ENCODE measurements around the gene TPH2. TPM values are rescaled to one million over a fixed set of nuclear protein-coding genes. Genes with fewer than 3 reads are reported as not detected.

The TPH2 gene
- total RNA-seq, 4 donors from 2014 or later = not detected

DNA sequence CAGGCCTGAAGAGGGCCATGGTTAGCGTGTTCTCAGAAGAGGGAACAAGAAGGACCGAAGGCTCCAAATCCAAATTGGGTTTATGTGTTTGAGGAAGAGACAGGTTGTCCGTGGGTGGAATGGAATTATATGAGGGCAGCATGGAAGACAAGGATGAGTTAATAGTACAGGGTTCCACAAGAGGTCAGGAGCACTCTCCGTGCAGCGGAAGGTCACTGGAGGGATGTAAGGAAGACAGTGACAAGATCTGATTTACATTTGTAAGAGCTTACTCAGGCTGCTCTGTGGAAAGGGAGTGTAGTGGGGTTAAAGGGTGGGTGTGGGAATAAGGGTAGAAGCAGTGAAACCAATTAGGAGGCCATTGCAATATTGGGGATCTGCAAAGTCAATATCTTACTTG is 97.0 kb downstream of the TPH2 start:
- H3K27ac ChIP-seq = no peak overlapping the region
- H3K27me3 ChIP-seq = no peaks in the 10 kb centered on the region
- no peaks in the 10 kb centered on the region for H3K4me1 ChIP-seq
- H3K36me3 ChIP-seq = no peaks in the 10 kb centered on the region
- no peaks in the 10 kb centered on the region for H3K9me3 ChIP-seq
- DNase-seq (ENCODE audit: low spot score in 2 of 2) = no peak
- 69 to 70% methylated on average over 5 of the region's 5 CpGs for WGBS, 2 donors
- TF ChIP-seq EP300 (IDR thresholded peaks at IDR 0.05) (no peak), POLR2A (IDR thresholded peaks at IDR 0.05) (no peak)
- TF ChIP-seq, protein P1, sequence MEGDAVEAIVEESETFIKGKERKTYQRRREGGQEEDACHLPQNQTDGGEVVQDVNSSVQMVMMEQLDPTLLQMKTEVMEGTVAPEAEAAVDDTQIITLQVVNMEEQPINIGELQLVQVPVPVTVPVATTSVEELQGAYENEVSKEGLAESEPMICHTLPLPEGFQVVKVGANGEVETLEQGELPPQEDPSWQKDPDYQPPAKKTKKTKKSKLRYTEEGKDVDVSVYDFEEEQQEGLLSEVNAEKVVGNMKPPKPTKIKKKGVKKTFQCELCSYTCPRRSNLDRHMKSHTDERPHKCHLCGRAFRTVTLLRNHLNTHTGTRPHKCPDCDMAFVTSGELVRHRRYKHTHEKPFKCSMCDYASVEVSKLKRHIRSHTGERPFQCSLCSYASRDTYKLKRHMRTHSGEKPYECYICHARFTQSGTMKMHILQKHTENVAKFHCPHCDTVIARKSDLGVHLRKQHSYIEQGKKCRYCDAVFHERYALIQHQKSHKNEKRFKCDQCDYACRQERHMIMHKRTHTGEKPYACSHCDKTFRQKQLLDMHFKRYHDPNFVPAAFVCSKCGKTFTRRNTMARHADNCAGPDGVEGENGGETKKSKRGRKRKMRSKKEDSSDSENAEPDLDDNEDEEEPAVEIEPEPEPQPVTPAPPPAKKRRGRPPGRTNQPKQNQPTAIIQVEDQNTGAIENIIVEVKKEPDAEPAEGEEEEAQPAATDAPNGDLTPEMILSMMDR (IDR thresholded peaks at IDR 0.05) = no peak
- no peak overlapping the region for H3K4me3 ChIP-seq

DNA sequence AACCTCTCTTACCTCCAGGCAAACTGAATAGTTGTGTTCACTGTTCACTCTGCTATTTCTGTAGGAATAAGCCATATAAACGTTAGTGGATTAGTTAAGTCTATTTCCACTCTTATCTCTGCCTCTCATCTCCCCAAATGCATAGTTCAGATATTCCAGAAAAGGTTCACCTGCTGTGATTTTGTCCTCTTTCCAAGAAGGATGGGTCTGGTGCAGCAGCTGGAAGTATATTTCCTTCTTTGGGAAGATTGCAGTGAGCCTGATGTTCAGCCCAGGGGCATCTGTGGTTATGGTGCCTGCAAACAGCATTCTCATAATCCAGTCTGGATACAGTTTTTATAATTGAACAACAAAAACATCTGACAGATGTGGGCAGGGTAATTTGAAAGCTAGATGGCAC is 97.7 kb downstream of the TPH2 start:
- TF ChIP-seq POLR2A (IDR thresholded peaks at IDR 0.05) = no peak
- TF ChIP-seq, protein P1 (IDR thresholded peaks at IDR 0.05) = no peak
- no peak for TF ChIP-seq EP300 (IDR thresholded peaks at IDR 0.05)
- Histone ChIP-seq H3K4me1 (no peaks in the 10 kb centered on the region), H3K36me3 (no peaks in the 10 kb centered on the region), H3K27me3 (no peaks in the 10 kb centered on the region), H3K27ac (no peak overlapping the region), H3K9me3 (no peaks in the 10 kb centered on the region), H3K4me3 (no peak overlapping the region)
- DNase-seq (ENCODE audit: low spot score in 2 of 2) = no peak
- WGBS, 2 donors = 35 to 49% methylated on average over 1 of the region's 1 CpG

DNA sequence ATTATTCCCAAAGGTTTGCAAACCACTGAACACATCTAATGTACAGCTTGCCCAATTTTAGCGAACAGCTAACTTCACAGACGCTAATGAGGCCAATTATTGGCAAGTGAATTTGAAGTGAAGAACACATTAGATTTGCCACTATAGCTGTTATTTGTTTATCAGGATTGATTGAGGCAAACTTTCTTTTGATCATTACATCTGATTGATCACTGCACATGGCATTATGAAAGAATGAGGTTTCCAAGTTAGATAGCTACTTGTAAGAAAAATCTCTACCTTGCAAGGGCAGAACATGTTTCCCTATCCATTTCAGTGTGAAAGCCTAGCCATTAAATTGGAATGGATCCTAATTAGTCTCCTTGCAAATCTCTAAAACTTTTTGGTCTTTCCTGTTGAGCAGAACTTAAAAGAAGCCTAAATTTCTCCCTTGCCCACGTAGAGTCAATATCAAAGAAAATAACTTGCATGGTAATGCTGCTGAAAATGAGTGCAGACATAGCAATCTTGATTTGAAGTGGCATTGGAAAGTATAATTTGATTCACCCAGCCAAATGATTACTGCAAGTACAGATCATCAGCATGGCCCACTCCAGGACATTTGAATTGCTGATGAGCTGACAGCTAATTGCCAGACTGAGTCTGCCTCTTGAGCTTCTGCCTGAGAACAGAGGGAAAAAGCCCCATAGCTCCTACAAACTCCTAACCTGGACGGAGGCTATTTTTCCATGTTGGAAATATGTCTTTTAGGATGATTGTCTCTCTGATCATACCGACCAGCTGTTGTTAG is 98.6 kb downstream of the TPH2 start:
- 77 to 78% methylated on average over 5 of the region's 5 CpGs for WGBS, 2 donors

DNA sequence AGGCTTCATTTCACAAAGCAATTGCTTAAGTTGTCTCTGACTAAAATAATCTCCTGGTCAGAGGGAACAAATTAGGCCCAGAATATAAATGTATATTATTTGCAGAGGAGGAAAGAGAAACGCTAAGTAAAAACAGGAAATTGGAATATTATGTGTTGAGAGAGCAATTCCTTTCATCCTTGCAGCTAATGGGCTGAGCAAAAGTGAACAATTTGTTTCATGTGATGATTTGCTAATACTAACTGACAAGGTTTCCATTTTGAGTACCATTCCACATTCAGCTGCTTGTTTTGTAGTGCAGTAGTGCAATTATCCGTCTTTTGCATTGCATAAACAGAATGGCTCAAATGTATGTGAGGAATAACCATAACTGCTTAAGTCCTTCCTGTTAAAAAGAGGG is 103.2 kb downstream of the TPH2 start:
- TF ChIP-seq POLR2A (IDR thresholded peaks at IDR 0.05) = no peak
- 57 to 58% methylated on average over 2 of the region's 2 CpGs for WGBS, 2 donors
- no peaks in the 10 kb centered on the region for H3K27me3 ChIP-seq

More for the DNA sequence above, 98.6 kb downstream of the TPH2 start:
- no peak for TF ChIP-seq EP300 (IDR thresholded peaks at IDR 0.05)
- H3K4me1 ChIP-seq = no peaks in the 10 kb centered on the region
- H3K36me3 ChIP-seq = no peaks in the 10 kb centered on the region
- H3K4me3 ChIP-seq = no peak overlapping the region
- H3K27me3 ChIP-seq = no peaks in the 10 kb centered on the region
- DNase-seq (ENCODE audit: low spot score in 2 of 2) = no peak
- no peaks in the 10 kb centered on the region for H3K9me3 ChIP-seq
- H3K27ac ChIP-seq = no peak overlapping the region

DNA sequence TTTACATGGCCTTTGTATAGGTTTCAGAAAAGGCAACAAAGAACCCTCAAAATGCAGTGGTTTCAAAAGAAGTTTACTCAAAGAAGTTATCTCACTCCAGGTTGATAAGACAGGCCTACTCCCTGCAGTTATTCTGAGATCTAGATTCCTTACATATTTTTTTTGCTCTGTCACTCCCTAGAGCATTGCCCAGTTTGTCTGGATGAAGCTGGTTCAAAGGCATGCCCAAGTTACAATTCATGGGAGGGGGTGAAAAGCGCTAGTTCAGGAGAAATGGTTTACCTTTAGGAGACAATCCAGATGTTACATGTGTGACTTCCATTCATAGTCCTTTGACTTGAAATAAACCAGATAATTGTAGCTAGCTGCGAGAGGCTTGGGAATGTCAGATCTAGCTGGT is 115.0 kb downstream of the TPH2 start:
- WGBS, 2 donors = 72 to 92% methylated on average over 2 of the region's 2 CpGs
- TF ChIP-seq POLR2A (IDR thresholded peaks at IDR 0.05) = no peak
- TF ChIP-seq EP300 (IDR thresholded peaks at IDR 0.05) = no peak
- TF ChIP-seq, protein P1 (IDR thresholded peaks at IDR 0.05) = no peak
- H3K27ac ChIP-seq = no peak overlapping the region
- H3K9me3 ChIP-seq = no peaks in the 10 kb centered on the region
- H3K27me3 ChIP-seq = no peaks in the 10 kb centered on the region
- no peak overlapping the region for H3K4me3 ChIP-seq
- no peaks in the 10 kb centered on the region for H3K36me3 ChIP-seq
- DNase-seq (ENCODE audit: low spot score in 2 of 2) = no peak
- H3K4me1 ChIP-seq = no peaks in the 10 kb centered on the region

More for the DNA sequence above, 103.2 kb downstream of the TPH2 start:
- no peaks in the 10 kb centered on the region for H3K36me3 ChIP-seq
- H3K4me1 ChIP-seq = no peaks in the 10 kb centered on the region
- no peaks in the 10 kb centered on the region for H3K9me3 ChIP-seq
- H3K27ac ChIP-seq = no peak overlapping the region
- H3K4me3 ChIP-seq = no peak overlapping the region
- no peak for DNase-seq (ENCODE audit: low spot score in 2 of 2)

DNA sequence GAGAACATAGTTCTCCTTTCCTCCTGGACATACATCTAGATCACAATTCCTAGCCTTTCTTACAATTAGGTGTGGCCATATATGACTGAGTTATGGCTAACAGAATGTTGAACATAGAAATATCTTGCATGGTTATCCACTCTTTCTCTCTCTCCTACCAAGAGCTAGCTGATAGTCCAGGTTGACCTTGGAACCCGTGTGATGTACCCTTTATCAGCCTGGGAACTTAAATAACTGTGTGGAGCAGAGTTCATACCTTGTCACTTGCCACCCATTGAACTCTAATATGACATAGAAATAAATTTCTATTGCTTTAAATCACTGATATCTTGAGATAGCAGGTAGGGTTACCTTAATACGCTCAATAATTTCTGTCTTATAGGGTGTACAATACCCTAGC is 115.9 kb downstream of the TPH2 start:
- Histone ChIP-seq H3K9me3 (no peaks in the 10 kb centered on the region), H3K36me3 (no peaks in the 10 kb centered on the region), H3K27me3 (no peaks in the 10 kb centered on the region), H3K4me3 (no peak overlapping the region), H3K27ac (no peak overlapping the region), H3K4me1 (no peaks in the 10 kb centered on the region)
- DNase-seq (ENCODE audit: low spot score in 2 of 2) = no peak
- TF ChIP-seq, protein P1 (IDR thresholded peaks at IDR 0.05) = no peak
- TF ChIP-seq POLR2A (IDR thresholded peaks at IDR 0.05) (no peak), EP300 (IDR thresholded peaks at IDR 0.05) (no peak)
- 81 to 83% methylated on average over 2 of the region's 2 CpGs for WGBS, 2 donors
